Fibroblast of lung (primary cell): ENCODE data around the gene CACFD1.

Experiments used
- EZH2 ChIP-seq: IDR thresholded peaks from 2 replicates; pipeline ENCODE4 v1.5.1; 2012; ENCODE audit warnings: low read length, control low read depth, mild to moderate bottlenecking; ENCODE audit errors: missing control alignments
- TF ChIP-seq, protein P1 (sequence below), 2 donors: IDR thresholded peaks in 1 of 2; conservative IDR thresholded peaks in 1 of 2; 1 replicate in 1 of 2; 2 replicates in 1 of 2; pipeline ENCODE4 v1.5.1; 2011 to 2012; ENCODE audit warnings: low read length in 2 of 2, control low read depth in 1 of 2, inconsistent platforms in 1 of 2, low read depth in 1 of 2, mild to moderate bottlenecking in 1 of 2

DNA sequence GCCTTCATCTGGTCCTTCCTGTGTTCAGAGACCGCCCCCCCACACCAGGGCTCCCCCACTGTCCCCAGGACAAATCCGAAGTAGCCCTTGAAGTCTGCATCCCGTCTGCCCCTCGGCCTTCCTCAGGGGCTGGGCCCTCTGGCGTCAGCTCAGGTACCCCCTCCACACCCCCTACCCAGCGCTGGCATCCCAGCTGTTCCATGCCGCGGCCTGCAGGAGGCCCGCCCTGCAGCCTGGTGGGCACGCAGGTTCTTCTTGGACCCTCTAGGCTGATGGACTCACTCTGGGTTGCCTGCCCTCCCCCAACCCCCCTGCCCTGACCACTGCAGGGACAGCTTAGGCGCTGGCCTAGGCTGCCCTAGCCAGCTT, 12.5 kb downstream of the CACFD1 start:
- TF ChIP-seq, protein P1, sequence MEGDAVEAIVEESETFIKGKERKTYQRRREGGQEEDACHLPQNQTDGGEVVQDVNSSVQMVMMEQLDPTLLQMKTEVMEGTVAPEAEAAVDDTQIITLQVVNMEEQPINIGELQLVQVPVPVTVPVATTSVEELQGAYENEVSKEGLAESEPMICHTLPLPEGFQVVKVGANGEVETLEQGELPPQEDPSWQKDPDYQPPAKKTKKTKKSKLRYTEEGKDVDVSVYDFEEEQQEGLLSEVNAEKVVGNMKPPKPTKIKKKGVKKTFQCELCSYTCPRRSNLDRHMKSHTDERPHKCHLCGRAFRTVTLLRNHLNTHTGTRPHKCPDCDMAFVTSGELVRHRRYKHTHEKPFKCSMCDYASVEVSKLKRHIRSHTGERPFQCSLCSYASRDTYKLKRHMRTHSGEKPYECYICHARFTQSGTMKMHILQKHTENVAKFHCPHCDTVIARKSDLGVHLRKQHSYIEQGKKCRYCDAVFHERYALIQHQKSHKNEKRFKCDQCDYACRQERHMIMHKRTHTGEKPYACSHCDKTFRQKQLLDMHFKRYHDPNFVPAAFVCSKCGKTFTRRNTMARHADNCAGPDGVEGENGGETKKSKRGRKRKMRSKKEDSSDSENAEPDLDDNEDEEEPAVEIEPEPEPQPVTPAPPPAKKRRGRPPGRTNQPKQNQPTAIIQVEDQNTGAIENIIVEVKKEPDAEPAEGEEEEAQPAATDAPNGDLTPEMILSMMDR (conservative IDR thresholded peaks at IDR 0.05 in 1 of 2, IDR thresholded peaks at IDR 0.05 in 1 of 2; ENCODE audit: low read depth in 1 of 2, low read length in 2 of 2), result no peak
- TF ChIP-seq EZH2, result no peak
